GM10266 (cell line): ENCODE measurements around the gene CYP27B1.
"Not testable (repeated sequence)": the region's sequence is repeated elsewhere in the genome, so short reads cannot be mapped to it uniquely, and the experiment has no call there.

Experiments used
- DNase-seq: peaks from one replicate; pipeline ENCODE4 v3.0.0; 2012; ENCODE audit errors: extremely low spot score
- CTCF ChIP-seq: IDR thresholded peaks from 2 replicates; pipeline ENCODE4 v1.5.1; 2012; ENCODE audit warnings: mild to moderate bottlenecking, low read depth; ENCODE audit not compliant: control insufficient read depth, insufficient read depth; ENCODE audit errors: missing control alignments

CYP27B1 gene

DNA sequence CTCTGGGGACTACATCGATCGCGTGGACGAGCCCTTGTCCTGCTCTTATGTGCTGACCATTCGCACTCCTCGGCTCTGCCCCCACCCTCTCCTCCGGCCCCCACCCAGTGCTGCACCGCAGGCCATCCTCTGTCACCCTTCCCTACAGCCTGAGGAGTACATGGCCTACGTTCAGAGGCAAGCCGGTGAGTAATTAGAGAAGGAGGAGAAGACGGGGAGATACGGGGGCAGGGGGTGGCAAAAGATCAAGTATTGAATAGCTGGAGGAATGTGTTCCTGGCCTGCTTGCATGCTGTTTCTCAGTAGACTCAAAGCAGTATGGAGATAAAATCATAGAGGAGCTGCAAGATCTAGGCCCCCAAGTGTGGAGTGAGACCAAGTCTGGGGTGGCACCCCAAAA is 51.1 kb downstream of the CYP27B1 start:
- no peak for DNase-seq
- no peak for TF ChIP-seq CTCF

- not testable (repeated sequence) for DNase-seq
These were observed 51.7 kb downstream of the CYP27B1 start for GRCh38 chr12:57715036-57715748.

DNA sequence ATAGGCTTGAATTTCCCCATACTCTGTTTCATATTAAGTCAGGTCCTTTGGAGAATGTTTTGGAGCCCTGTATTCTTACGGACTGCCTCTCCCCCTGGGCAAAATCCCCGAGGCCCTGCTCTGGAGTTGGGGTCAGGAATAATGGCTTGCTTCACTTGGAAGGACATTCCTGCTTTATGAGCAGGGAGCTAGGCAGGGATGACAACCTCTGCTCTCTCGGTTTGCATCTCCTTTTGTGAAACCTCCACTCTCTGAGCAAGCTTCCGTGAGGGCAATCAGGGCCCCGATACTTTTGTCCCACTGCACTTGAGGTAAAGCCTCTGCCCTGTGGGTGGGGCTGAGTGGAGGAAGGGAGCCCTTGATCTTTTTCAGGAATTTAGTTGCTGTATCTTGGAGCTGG is 53.7 kb downstream of the CYP27B1 start:
- DNase-seq: no peak
- no peak for TF ChIP-seq CTCF

GRCh38 chr12:57712701-57713100 is 54.2 kb downstream of the CYP27B1 start:
- DNase-seq: no peak
- TF ChIP-seq CTCF: no peak
